HG02588 (cell line): ENCODE data around the gene CFAP44.
"Not testable (repeated sequence)": the region's sequence is repeated elsewhere in the genome, so short reads cannot be mapped to it uniquely, and the experiment has no call there.

Experiments
- ATAC-seq: cut with Tn5 transposase; IDR thresholded peaks from one replicate; pipeline ENCODE4 v1.9.1; 2021; ENCODE audit warnings: mild to moderate bottlenecking, moderate library complexity; ENCODE audit not compliant: unreplicated experiment

The CFAP44 gene, protein sequence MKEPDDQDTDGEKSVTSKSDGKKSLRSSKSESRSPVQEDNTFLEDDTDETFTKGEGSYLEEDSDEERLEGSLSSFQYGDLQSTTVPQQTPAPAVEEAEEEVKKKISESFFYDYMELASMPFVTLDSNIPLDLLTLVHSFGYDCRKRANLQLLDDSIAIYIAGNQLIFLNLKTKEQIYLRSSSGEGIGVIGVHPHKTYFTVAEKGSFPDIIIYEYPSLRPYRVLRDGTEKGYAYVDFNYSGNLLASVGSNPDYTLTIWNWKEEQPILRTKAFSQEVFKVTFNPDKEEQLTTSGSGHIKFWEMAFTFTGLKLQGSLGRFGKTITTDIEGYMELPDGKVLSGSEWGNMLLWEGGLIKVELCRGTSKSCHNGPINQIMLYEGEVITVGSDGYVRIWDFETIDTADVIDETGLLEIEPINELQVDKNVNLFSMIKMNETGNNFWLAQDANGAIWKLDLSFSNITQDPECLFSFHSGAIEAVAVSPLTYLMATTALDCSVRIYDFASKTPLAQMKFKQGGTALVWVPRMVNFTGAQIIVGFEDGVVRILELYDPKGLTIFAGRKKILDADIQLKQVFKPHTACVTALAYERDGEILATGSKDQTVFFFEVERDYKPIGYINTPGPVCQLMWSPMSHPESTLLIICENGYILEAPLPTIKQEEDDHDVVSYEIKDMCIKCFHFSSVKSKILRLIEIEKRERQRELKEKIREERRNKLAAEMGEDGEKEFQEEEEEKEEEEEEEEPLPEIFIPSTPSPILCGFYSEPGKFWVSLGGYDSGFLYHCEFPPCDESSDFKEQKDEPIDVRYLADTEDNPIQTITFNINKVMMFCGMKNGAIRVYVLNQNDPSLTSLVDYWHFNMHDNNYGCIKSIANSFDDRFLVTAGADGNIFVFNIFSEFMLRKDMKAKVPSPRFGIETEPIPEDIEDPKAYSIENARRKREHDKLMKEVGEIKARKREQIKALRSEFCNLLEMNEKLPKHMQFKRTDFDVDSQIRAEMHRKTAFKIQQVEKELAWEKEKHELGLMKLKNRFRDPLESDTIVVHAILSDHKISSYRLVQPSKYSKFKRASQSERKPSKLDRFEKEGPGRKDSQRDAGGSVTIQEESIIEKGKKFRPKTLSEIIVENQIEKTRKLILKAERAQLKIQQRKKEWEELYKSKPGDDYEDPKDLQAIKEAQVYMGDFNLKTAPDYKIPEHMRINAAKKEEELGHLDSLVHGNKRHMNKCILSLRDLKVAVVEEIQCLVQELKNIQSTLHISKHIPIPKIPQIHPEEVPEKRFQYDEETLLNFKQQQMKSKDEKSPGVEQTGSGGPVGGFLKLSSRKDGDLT (N-terminal part only)

DNA sequence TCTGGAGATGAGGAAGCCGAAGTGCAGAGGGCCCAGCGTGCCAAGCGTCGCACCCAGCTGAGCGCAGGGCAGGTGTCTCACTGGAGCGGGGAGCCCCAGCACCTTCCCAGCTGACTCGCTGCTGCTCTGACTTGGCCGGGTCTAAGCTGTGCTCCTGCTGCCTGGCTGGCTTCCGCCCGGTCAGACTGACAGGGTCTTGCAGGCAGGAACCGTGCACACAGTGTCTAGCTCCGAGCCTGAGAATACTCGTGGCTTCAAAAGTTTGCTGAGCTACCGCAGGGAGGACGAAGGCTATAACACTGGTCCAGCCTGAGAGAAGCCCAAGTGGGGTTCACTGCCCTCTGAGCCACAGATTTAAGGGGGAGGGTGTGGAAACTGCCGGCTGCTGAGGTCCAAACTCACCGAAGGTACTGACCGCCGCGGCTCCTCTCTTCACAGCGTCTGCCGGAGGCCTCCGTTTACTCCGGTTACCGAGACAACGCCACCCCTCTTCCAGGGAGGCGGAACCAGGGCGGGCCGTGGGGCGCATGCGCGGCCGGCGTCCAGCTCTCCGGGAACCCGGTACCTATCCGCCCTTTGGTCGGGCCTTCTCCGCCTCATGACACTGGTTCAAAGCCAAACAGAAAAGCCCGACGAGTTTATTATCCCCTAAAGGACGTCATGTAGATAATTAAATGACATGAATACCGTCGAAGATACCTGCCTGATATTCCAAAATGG is at the start of gene CFAP44:
Gene CFAP44 (minus strand): TSS at position 443 of the 720 bp plus-strand sequence. CDS start 7,829 bp downstream, outside the sequence.
- no peak for ATAC-seq

DNA sequence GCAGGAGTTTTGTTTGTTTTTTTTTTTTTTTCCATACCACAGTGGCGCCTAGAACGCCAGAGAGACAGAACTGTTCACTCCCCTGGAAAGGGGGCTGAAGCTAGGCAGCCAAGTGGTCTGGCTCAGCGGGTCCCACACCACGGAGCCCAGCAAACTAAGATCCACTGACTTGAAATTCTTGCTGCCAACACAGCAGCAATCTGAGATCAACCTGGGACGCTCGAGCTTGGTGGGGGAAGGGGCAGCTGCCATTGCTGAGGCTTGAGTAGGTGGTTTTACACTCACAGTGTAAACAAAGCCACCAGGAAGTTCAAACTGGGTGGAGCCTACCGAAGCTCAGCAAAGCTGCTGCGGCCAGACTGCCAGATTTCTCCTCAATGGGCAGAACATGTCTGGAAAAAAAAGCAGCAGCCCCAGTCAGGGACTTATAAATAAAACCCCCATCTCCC is 43.9 kb upstream of the CFAP44 start:
- ATAC-seq: no peak

GRCh38 chr3:113468539-113468938 is 27.2 kb upstream of the CFAP44 start:
- no peak for ATAC-seq

GRCh38 chr3:113461488-113461887 is 20.2 kb upstream of the CFAP44 start:
- no peak for ATAC-seq

DNA sequence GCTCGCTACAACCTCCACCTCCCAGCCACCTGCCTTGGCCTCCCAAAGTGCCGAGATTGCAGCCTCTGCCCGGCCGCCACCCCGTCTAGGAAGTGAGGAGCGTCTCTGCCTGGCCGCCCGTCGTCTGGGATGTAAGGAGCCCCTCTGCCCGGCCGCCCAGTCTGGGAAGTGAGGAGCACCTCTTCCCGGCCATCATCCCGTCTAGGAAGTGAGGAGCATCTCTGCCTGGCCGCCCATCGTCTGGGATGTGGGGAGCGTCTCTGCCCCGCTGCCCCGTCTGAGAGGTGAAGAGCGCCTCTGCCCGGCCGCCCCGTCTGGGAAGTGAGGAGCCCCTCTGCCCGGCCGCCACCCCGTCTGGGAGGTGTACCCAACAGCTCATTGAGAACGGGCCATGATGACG is 17.3 kb upstream of the CFAP44 start:
- not testable (repeated sequence) for ATAC-seq

DNA sequence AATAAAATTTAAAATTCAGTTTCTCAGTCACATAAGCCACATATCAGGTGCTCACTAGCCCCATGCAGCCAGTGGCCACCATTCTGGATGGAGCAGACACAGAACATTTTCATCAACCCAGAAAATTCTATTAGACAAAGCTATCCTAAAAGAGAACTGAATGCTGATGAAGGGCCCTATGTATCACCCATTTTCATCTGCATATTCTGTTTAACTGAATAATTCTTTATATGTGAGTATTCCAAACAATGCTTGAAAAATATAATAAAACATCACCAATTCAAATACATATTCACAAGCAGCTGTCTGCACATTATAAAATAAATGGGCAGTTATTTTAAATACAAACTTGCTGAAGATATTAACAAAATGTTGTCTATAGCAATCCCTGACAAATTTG is 14.2 kb upstream of the CFAP44 start:
- ATAC-seq: no peak

GRCh38 chr3:113454630-113455029 is 13.3 kb upstream of the CFAP44 start:
- ATAC-seq: no peak

- ATAC-seq: no peak
These were observed 12.8 kb upstream of the CFAP44 start for GRCh38 chr3:113454057-113454456.

- no peak for ATAC-seq
These were observed 9.6 kb upstream of the CFAP44 start for GRCh38 chr3:113450911-113451310.

DNA sequence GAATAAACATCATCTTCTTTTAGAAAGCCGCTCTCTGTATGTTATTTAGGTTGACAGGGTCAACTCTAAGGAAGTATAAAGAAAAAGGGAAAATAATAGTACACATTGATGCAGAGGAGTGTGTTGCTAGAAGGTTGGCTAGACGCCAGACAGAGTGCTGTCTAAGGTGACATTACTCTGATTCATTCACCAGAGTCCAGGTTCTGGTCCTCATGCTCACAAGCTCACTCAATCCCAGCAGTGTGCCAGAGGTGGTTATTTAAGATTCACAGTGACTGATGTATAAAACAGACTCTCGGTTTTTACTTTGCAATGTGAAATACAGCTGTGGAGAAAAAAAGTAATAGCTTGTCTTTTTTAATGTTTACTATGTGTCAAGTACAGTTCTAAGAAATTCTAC is 1.7 kb downstream of the CFAP44 start:
- no peak for ATAC-seq

- no peak for ATAC-seq
These were observed 3.1 kb downstream of the CFAP44 start for GRCh38 chr3:113438224-113438623.

GRCh38 chr3:113437411-113437810 is 3.9 kb downstream of the CFAP44 start:
- no peak for ATAC-seq

- no peak for ATAC-seq
These were observed 4.5 kb downstream of the CFAP44 start for GRCh38 chr3:113436809-113437208.

- no peak for ATAC-seq
These were observed 9.5 kb downstream of the CFAP44 start for GRCh38 chr3:113431811-113432210.

GRCh38 chr3:113428581-113428980 is 12.7 kb downstream of the CFAP44 start:
- ATAC-seq: no peak

DNA sequence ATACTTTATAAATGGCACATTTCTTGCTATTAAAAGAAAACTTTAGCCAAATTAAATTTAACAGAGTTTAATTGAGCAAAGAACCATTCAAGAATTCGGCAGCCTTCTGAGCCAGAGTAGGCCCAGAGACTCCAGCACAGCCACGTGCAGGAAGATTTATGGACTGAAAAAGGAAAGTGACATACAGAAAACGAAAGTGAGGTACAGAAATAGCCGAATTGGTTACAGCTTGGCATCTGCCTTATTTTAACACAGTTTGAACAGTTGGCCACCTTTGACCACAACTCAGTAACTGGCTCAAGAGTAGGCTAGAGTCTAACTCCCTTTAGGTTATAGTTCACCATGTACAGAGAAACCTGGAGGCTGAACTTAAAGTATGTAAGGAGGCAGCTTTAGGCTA is 17.6 kb downstream of the CFAP44 start:
- no peak for ATAC-seq

GRCh38 chr3:113421082-113421481 is 20.2 kb downstream of the CFAP44 start:
- no peak for ATAC-seq

GRCh38 chr3:113409676-113410075 is 31.6 kb downstream of the CFAP44 start:
- ATAC-seq: no peak

GRCh38 chr3:113405180-113405579 is 36.1 kb downstream of the CFAP44 start:
- no peak for ATAC-seq

DNA sequence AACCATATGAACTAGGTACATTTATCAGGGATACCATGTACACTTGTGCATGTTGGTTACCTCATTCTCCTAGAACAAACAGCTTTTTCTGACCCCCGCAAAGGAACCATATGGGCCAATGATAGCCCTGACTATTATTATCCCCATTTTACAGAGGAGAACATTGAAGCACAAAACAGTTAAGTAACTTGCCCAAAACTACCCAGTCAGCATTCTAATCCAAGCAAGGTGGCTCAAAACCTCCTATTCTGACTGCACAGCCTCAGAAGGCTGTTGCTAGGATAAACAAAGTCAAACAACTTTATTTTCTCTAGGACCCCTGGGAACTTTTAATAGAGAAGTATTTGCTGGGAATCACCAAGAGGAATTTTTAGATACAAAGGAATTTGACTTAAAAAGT is 36.7 kb downstream of the CFAP44 start:
- ATAC-seq: no peak
